Measurements from ENCODE around the gene ANKRD55.

The ANKRD55 gene

DNA sequence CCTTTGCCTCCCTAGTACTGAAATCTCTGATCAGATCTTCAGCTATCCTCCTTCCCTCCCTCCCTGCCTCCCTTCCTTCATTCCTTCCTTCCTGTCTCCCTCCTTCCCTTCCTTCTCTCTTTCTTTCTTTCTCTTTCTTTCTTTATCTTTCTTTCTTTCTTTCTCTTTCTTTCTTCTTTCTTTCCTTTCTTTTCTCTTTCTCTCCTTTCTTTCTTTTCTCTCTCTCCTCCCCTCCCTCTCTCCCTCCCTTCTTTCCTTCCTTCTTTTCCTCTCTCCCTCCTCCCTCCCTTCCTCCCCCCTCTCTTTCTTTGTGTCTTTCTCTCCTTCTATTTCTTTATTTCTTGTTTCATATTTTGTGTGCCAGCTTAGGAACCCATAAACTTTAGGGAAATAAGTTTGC lies 23.9 kb upstream of the ANKRD55 start:
- Histone ChIP-seq H3K4me3 (ENCODE audit: low read depth, low read length) (no peak overlapping the region), H3K27me3 (no peaks in the 10 kb centered on the region), H3K9me3 (no peaks in the 10 kb centered on the region), H3K36me3 (no peaks in the 10 kb centered on the region), H3K4me1 (no peaks in the 10 kb centered on the region)
- TF ChIP-seq, protein P1, sequence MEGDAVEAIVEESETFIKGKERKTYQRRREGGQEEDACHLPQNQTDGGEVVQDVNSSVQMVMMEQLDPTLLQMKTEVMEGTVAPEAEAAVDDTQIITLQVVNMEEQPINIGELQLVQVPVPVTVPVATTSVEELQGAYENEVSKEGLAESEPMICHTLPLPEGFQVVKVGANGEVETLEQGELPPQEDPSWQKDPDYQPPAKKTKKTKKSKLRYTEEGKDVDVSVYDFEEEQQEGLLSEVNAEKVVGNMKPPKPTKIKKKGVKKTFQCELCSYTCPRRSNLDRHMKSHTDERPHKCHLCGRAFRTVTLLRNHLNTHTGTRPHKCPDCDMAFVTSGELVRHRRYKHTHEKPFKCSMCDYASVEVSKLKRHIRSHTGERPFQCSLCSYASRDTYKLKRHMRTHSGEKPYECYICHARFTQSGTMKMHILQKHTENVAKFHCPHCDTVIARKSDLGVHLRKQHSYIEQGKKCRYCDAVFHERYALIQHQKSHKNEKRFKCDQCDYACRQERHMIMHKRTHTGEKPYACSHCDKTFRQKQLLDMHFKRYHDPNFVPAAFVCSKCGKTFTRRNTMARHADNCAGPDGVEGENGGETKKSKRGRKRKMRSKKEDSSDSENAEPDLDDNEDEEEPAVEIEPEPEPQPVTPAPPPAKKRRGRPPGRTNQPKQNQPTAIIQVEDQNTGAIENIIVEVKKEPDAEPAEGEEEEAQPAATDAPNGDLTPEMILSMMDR (IDR thresholded peaks at IDR 0.05; ENCODE audit: low read depth, low read length): no peak
- DNase-seq: no peak

- Histone ChIP-seq H3K4me3 (ENCODE audit: low read depth, low read length) (no peak overlapping the region), H3K9me3 (no peaks in the 10 kb centered on the region)
Measured at GRCh38 chr5:56255502-56255901, 22.4 kb upstream of the ANKRD55 start.

GRCh38 chr5:56253924-56254323 lies 20.8 kb upstream of the ANKRD55 start:
- no peak for DNase-seq
- Histone ChIP-seq H3K4me1 (no peaks in the 10 kb centered on the region), H3K36me3 (no peaks in the 10 kb centered on the region), H3K9me3 (0 out of 2 replicates have a peak, but pooled peaks cover 2% of the 10 kb centered on the region), H3K27me3 (no peaks in the 10 kb centered on the region), H3K4me3 (ENCODE audit: low read depth, low read length) (no peak overlapping the region)
- TF ChIP-seq, protein P1 (IDR thresholded peaks at IDR 0.05; ENCODE audit: low read depth, low read length): no peak

More at GRCh38 chr5:56255502-56255901, 22.4 kb upstream of the ANKRD55 start:
- Histone ChIP-seq H3K27me3 (no peaks in the 10 kb centered on the region), H3K4me1 (no peaks in the 10 kb centered on the region), H3K36me3 (no peaks in the 10 kb centered on the region)
- DNase-seq: no peak
- TF ChIP-seq, protein P1 (IDR thresholded peaks at IDR 0.05; ENCODE audit: low read depth, low read length): no peak

DNA sequence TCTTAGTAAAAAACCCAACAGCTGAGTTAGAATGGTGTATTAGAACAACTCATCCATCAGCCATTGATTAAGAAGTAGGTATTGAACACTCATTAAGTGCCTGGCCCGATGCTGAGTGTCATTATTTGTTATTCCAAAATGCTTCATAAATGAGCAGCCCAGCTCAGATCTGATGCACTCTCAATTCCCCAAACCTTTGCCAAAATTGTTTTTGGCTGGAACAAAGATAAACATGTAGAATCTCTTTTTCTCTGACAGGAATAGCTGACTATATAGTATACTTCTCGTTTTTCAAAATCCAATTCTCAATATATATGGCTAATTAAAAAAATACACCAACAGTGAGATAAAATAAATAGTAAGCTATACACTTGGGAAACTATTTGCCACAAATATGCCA lies 20.0 kb upstream of the ANKRD55 start:
- no peaks in the 10 kb centered on the region for H3K4me1 ChIP-seq
- no peak for DNase-seq
- TF ChIP-seq, protein P1 (IDR thresholded peaks at IDR 0.05; ENCODE audit: low read depth, low read length): no peak
- H3K4me3 ChIP-seq (ENCODE audit: low read depth, low read length): no peak overlapping the region
- H3K27me3 ChIP-seq: no peaks in the 10 kb centered on the region
- 0 out of 2 replicates have a peak, but pooled peaks cover 2% of the 10 kb centered on the region for H3K9me3 ChIP-seq
- no peaks in the 10 kb centered on the region for H3K36me3 ChIP-seq

- TF ChIP-seq, protein P1 (IDR thresholded peaks at IDR 0.05; ENCODE audit: low read depth, low read length): no peak
- H3K4me3 ChIP-seq (ENCODE audit: low read depth, low read length): no peak overlapping the region
- H3K9me3 ChIP-seq: 0 out of 2 replicates have a peak, but pooled peaks cover 2% of the 10 kb centered on the region
- no peak for DNase-seq
- no peaks in the 10 kb centered on the region for H3K36me3 ChIP-seq
- H3K4me1 ChIP-seq: no peaks in the 10 kb centered on the region
- H3K27me3 ChIP-seq: no peaks in the 10 kb centered on the region
Measured at GRCh38 chr5:56251918-56252553, 18.9 kb upstream of the ANKRD55 start.

DNA sequence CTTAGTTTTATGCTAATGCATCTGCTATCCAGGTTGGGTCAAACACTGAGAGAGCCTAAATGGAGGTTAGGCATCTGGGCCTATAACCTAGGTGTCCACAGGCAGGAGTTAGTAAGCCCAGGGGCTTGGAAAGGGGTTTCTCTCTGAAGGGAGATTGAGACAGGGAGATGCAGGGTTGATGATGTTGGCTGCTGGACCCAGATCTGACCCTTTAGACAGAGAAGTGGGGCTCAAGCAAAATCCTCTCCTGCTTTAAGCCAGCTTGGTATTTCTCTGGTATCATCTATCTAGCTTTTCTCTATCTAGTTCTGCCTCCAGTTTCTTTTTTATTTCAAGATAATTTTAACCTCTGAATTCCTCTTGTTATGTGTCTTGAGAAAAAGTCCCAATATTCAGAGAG lies 18.3 kb upstream of the ANKRD55 start:
- Histone ChIP-seq H3K4me3 (ENCODE audit: low read depth, low read length) (no peak overlapping the region), H3K36me3 (no peaks in the 10 kb centered on the region), H3K9me3 (0 out of 2 replicates have a peak, but pooled peaks cover 2% of the 10 kb centered on the region), H3K4me1 (no peaks in the 10 kb centered on the region), H3K27me3 (no peaks in the 10 kb centered on the region)
- TF ChIP-seq, protein P1 (IDR thresholded peaks at IDR 0.05; ENCODE audit: low read depth, low read length): no peak
- DNase-seq: no peak

Measured in BE2C (cell line).